GM13976 (cell line): ENCODE results near the gene PHYKPL.

ENCODE experiments used
- DNase-seq: peaks from one replicate; pipeline ENCODE4 v3.0.0; 2012; ENCODE audit warnings: low spot score
- CTCF ChIP-seq: IDR thresholded peaks from 2 replicates; pipeline ENCODE4 v1.5.1; 2012; ENCODE audit warnings: borderline replicate concordance, mild to moderate bottlenecking; ENCODE audit not compliant: insufficient read depth; ENCODE audit errors: extremely low read depth, missing control alignments, control extremely low read depth
- in situ Hi-C: fragments of 300-500 bp; cut with MboI; formaldehyde crosslinking; loops from one replicate; pipeline ENCODE4 v1.12.0; 2022; ENCODE audit warnings: low sequenced_read_pairs, mixed read lengths, inconsistent platforms; ENCODE audit not compliant: unreplicated experiment

The PHYKPL gene

GRCh38 chr5:178247481-178248456 is 15.2 kb upstream of the PHYKPL start:
- no peak for DNase-seq
- TF ChIP-seq CTCF: no peak

GRCh38 chr5:178246624-178247279 is 14.2 kb upstream of the PHYKPL start:
- DNase-seq: no peak
- no peak for TF ChIP-seq CTCF
- in situ Hi-C loops: no loop called here

More at GRCh38 chr5:178247481-178248456, 15.2 kb upstream of the PHYKPL start:
- in situ Hi-C loops: no loop called here

DNA sequence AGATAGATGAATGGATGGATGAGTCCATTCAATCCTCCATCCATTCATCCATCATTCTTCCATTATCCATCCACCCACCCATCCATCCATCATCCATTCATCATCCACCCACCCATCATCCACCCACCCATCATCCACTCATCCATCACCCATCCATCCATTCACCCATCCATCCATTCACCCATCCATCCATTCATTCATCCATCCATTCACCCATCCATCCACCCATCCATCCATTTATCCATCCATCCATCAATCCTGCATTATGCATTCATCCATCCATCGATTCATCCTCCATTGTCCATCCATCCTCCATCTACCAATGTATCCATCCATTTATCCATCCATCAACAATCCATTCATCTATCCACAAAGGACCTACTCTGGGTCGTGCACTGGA is 12.8 kb upstream of the PHYKPL start:
- no peak for TF ChIP-seq CTCF
- in situ Hi-C loops: no loop called here
- no peak for DNase-seq

GRCh38 chr5:178244576-178244975 is 12.0 kb upstream of the PHYKPL start:
- in situ Hi-C loops: no loop called here
- no peak for TF ChIP-seq CTCF
- no peak for DNase-seq

DNA sequence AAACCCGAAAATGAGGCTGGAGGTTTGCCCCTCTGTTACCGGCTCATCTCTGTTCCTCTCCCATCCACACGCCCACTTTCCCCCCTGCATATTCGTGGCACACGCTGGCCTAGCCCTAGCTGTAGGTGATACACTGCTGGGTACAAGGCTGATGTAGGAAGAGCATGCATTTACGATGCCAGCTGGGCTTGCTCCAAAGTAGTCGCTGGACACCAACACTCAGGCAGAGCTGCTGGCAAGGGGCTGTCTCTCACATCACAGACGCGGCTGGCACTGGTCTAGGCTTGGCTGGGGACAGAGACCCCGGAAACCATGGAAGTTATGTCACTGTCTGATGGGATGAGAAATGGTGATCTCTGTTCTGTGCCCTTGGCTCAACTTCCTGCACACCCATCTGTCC is 9.8 kb upstream of the PHYKPL start:
- no peak for TF ChIP-seq CTCF
- no peak for DNase-seq
- in situ Hi-C loops: no loop called here

- no peak for TF ChIP-seq CTCF
- no peak for DNase-seq
- in situ Hi-C loops: no loop called here
These were observed 9.2 kb upstream of the PHYKPL start for GRCh38 chr5:178241688-178242231.
